Measurements from ENCODE around the gene SLC13A1.
"Not testable (repeated sequence)": the region's sequence is repeated elsewhere in the genome, so short reads cannot be mapped to it uniquely, and the experiment has no call there.

The SLC13A1 gene

GRCh38 chr7:123199883-123200282, at the start of gene SLC13A1:
Gene SLC13A1, minus strand, starts transcription at chr7:123199969. Its CDS starts 23 bp downstream, at chr7:123199946.
- in situ Hi-C loops (cut with HindIII; ENCODE audit: low pct_ligation_motif_present, low pct_unique_long_range_greater_than_20kb, low sequenced_read_pairs): no loop called here
- DNase-seq: no peak

- DNase-seq: no peak
- in situ Hi-C loops (cut with HindIII; ENCODE audit: low pct_ligation_motif_present, low pct_unique_long_range_greater_than_20kb, low sequenced_read_pairs): no loop called here
Measured at GRCh38 chr7:123244768-123245167, 45.0 kb upstream of the SLC13A1 start.

GRCh38 chr7:123242467-123243092, 42.8 kb upstream of the SLC13A1 start:
- peak; percentile 15 for DNase-seq
- in situ Hi-C loops (cut with HindIII; ENCODE audit: low pct_ligation_motif_present, low pct_unique_long_range_greater_than_20kb, low sequenced_read_pairs): no loop called here

GRCh38 chr7:123241809-123242208, 42.0 kb upstream of the SLC13A1 start:
- in situ Hi-C loops (cut with HindIII; ENCODE audit: low pct_ligation_motif_present, low pct_unique_long_range_greater_than_20kb, low sequenced_read_pairs): no loop called here
- no peak for DNase-seq

GRCh38 chr7:123231021-123232000, 31.5 kb upstream of the SLC13A1 start:
- no peak for DNase-seq
- in situ Hi-C loops (cut with HindIII; ENCODE audit: low pct_ligation_motif_present, low pct_unique_long_range_greater_than_20kb, low sequenced_read_pairs): no loop called here

- in situ Hi-C loops (cut with HindIII; ENCODE audit: low pct_ligation_motif_present, low pct_unique_long_range_greater_than_20kb, low sequenced_read_pairs): no loop called here
- DNase-seq: no peak
Measured at GRCh38 chr7:123230603-123231002, 30.8 kb upstream of the SLC13A1 start.

- in situ Hi-C loops (cut with HindIII; ENCODE audit: low pct_ligation_motif_present, low pct_unique_long_range_greater_than_20kb, low sequenced_read_pairs): no loop called here
Measured at GRCh38 chr7:123230147-123230546, 30.4 kb upstream of the SLC13A1 start.

GRCh38 chr7:123229426-123229825, 29.7 kb upstream of the SLC13A1 start:
- DNase-seq: no peak
- in situ Hi-C loops (cut with HindIII; ENCODE audit: low pct_ligation_motif_present, low pct_unique_long_range_greater_than_20kb, low sequenced_read_pairs): no loop called here

More at GRCh38 chr7:123230147-123230546, 30.4 kb upstream of the SLC13A1 start:
- no peak for DNase-seq

- DNase-seq; in situ Hi-C loops (cut with HindIII; ENCODE audit: low pct_ligation_motif_present, low pct_unique_long_range_greater_than_20kb, low sequenced_read_pairs): not testable (repeated sequence)
Measured at GRCh38 chr7:123227666-123228065, 27.9 kb upstream of the SLC13A1 start.

GRCh38 chr7:123220396-123220795, 20.6 kb upstream of the SLC13A1 start:
- no peak for DNase-seq
- in situ Hi-C loops (cut with HindIII; ENCODE audit: low pct_ligation_motif_present, low pct_unique_long_range_greater_than_20kb, low sequenced_read_pairs): no loop called here

GRCh38 chr7:123218866-123219265, 19.1 kb upstream of the SLC13A1 start:
- DNase-seq: no peak
- in situ Hi-C loops (cut with HindIII; ENCODE audit: low pct_ligation_motif_present, low pct_unique_long_range_greater_than_20kb, low sequenced_read_pairs): no loop called here

GRCh38 chr7:123216825-123217224, 17.1 kb upstream of the SLC13A1 start:
- DNase-seq: no peak
- in situ Hi-C loops (cut with HindIII; ENCODE audit: low pct_ligation_motif_present, low pct_unique_long_range_greater_than_20kb, low sequenced_read_pairs): no loop called here

GRCh38 chr7:123215350-123215749, 15.6 kb upstream of the SLC13A1 start:
- in situ Hi-C loops (cut with HindIII; ENCODE audit: low pct_ligation_motif_present, low pct_unique_long_range_greater_than_20kb, low sequenced_read_pairs): no loop called here
- no peak for DNase-seq

GRCh38 chr7:123211545-123211944, 11.8 kb upstream of the SLC13A1 start:
- in situ Hi-C loops (cut with HindIII; ENCODE audit: low pct_ligation_motif_present, low pct_unique_long_range_greater_than_20kb, low sequenced_read_pairs): no loop called here
- DNase-seq: no peak

GRCh38 chr7:123210986-123211385, 11.2 kb upstream of the SLC13A1 start:
- no peak for DNase-seq
- in situ Hi-C loops (cut with HindIII; ENCODE audit: low pct_ligation_motif_present, low pct_unique_long_range_greater_than_20kb, low sequenced_read_pairs): no loop called here

- in situ Hi-C loops (cut with HindIII; ENCODE audit: low pct_ligation_motif_present, low pct_unique_long_range_greater_than_20kb, low sequenced_read_pairs): no loop called here
- DNase-seq: no peak
Measured at GRCh38 chr7:123209786-123210185, 10.0 kb upstream of the SLC13A1 start.

- in situ Hi-C loops (cut with HindIII; ENCODE audit: low pct_ligation_motif_present, low pct_unique_long_range_greater_than_20kb, low sequenced_read_pairs): no loop called here
- peak; percentile 43 for DNase-seq
Measured at GRCh38 chr7:123208793-123209192, 9.0 kb upstream of the SLC13A1 start.

- DNase-seq: no peak
- in situ Hi-C loops (cut with HindIII; ENCODE audit: low pct_ligation_motif_present, low pct_unique_long_range_greater_than_20kb, low sequenced_read_pairs): no loop called here
Measured at GRCh38 chr7:123204206-123204835, 4.6 kb upstream of the SLC13A1 start.

GRCh38 chr7:123201901-123202300, 2.1 kb upstream of the SLC13A1 start:
- in situ Hi-C loops (cut with HindIII; ENCODE audit: low pct_ligation_motif_present, low pct_unique_long_range_greater_than_20kb, low sequenced_read_pairs): no loop called here
- no peak for DNase-seq

All from ACHN (cell line).